ENCODE measurements around the gene SLC25A47. TPM values are rescaled to one million over a fixed set of nuclear protein-coding genes. Genes with fewer than 3 reads are reported as not detected.
A peak's percentile ranks its signal among the peaks of the same experiment; 100 is the strongest.
"Not testable (repeated sequence)": the region's sequence is repeated elsewhere in the genome, so short reads cannot be mapped to it uniquely, and the experiment has no call there.

SLC25A47 gene
- total and polyA plus RNA-seq, 2 donors = 0.09 TPM; not detected in 1

- H3K36me3 ChIP-seq (ENCODE audit: control insufficient read depth in 2 of 2, insufficient read depth in 2 of 2, low read length in 1 of 2) = peaks cover 32 to 48% of the 10 kb centered on the region in 2 donors
- peaks cover 15 to 32% of the 10 kb centered on the region in 2 donors for H3K4me1 ChIP-seq (ENCODE audit: control insufficient read depth in 2 of 2, insufficient read depth in 2 of 2, low read length in 2 of 2)
- H3K9me3 ChIP-seq (ENCODE audit: control insufficient read depth in 2 of 2, insufficient read depth in 1 of 2, low read length in 1 of 2) = no peaks in the 10 kb centered on the region
- WGBS = 95% methylated on average over 18 of the region's 18 CpGs
- no peak overlapping the region for H3K27ac ChIP-seq (ENCODE audit: low read depth in 1 of 2, low read length in 1 of 2)
- H3K27me3 ChIP-seq (ENCODE audit: control insufficient read depth in 2 of 2, insufficient read depth in 1 of 2, low read length in 1 of 2) = no peaks in the 10 kb centered on the region
- no peak overlapping the region for H3K4me3 ChIP-seq (ENCODE audit: low read length in 2 of 2)
- no peak for DNase-seq (ENCODE audit: low read depth in 6 of 9, low spot score in 9 of 9)
Measured at GRCh38 chr14:100336618-100337530, 13.7 kb downstream of the SLC25A47 start.

GRCh38 chr14:100339766-100340422, 16.8 kb downstream of the SLC25A47 start:
- Histone ChIP-seq H3K9me3 (ENCODE audit: control insufficient read depth in 2 of 2, insufficient read depth in 1 of 2, low read length in 1 of 2) (no peaks in the 10 kb centered on the region), H3K27me3 (ENCODE audit: control insufficient read depth in 2 of 2, insufficient read depth in 1 of 2, low read length in 1 of 2) (no peaks in the 10 kb centered on the region), H3K36me3 (ENCODE audit: control insufficient read depth in 2 of 2, insufficient read depth in 2 of 2, low read length in 1 of 2) (peaks cover 39% of the 10 kb centered on the region in 2 donors), H3K27ac (ENCODE audit: low read depth in 1 of 2, low read length in 1 of 2) (peak overlapping the region; percentile 74 to 95), H3K4me3 (ENCODE audit: low read length in 2 of 2) (no peak overlapping the region), H3K4me1 (ENCODE audit: control insufficient read depth in 2 of 2, insufficient read depth in 2 of 2, low read length in 2 of 2) (peaks cover 15 to 39% of the 10 kb centered on the region in 2 donors)
- peak in 8 of 9 donors; percentile 39 to 84 (median 52) for DNase-seq (ENCODE audit: low read depth in 6 of 9, low spot score in 9 of 9)
- WGBS = 31% methylated on average over 6 of the region's 6 CpGs

- no peak for DNase-seq (ENCODE audit: low read depth in 6 of 9, low spot score in 9 of 9)
- peaks cover 15 to 39% of the 10 kb centered on the region in 2 donors for H3K4me1 ChIP-seq (ENCODE audit: control insufficient read depth in 2 of 2, insufficient read depth in 2 of 2, low read length in 2 of 2)
- peak overlapping the region; percentile 74 to 95 for H3K27ac ChIP-seq (ENCODE audit: low read depth in 1 of 2, low read length in 1 of 2)
- no peaks in the 10 kb centered on the region for H3K9me3 ChIP-seq (ENCODE audit: control insufficient read depth in 2 of 2, insufficient read depth in 1 of 2, low read length in 1 of 2)
- no peaks in the 10 kb centered on the region for H3K27me3 ChIP-seq (ENCODE audit: control insufficient read depth in 2 of 2, insufficient read depth in 1 of 2, low read length in 1 of 2)
- no peak overlapping the region for H3K4me3 ChIP-seq (ENCODE audit: low read length in 2 of 2)
- H3K36me3 ChIP-seq (ENCODE audit: control insufficient read depth in 2 of 2, insufficient read depth in 2 of 2, low read length in 1 of 2) = peaks cover 36 to 37% of the 10 kb centered on the region in 2 donors
- WGBS = 77% methylated on average over 6 of the region's 6 CpGs
Measured at GRCh38 chr14:100340423-100340813, 17.3 kb downstream of the SLC25A47 start.

- 52% methylated on average over 8 of the region's 8 CpGs for WGBS
- H3K27me3 ChIP-seq (ENCODE audit: control insufficient read depth in 2 of 2, insufficient read depth in 1 of 2, low read length in 1 of 2) = no peaks in the 10 kb centered on the region
- no peaks in the 10 kb centered on the region for H3K9me3 ChIP-seq (ENCODE audit: control insufficient read depth in 2 of 2, insufficient read depth in 1 of 2, low read length in 1 of 2)
- peak in 1 of 9 donors; percentile 45 for DNase-seq (ENCODE audit: low read depth in 6 of 9, low spot score in 9 of 9)
- no peak overlapping the region for H3K4me3 ChIP-seq (ENCODE audit: low read length in 2 of 2)
- peak overlapping the region; percentile 79 to 95 for H3K27ac ChIP-seq (ENCODE audit: low read depth in 1 of 2, low read length in 1 of 2)
- peaks cover 37 to 43% of the 10 kb centered on the region in 2 donors for H3K36me3 ChIP-seq (ENCODE audit: control insufficient read depth in 2 of 2, insufficient read depth in 2 of 2, low read length in 1 of 2)
- H3K4me1 ChIP-seq (ENCODE audit: control insufficient read depth in 2 of 2, insufficient read depth in 2 of 2, low read length in 2 of 2) = peaks cover 15 to 39% of the 10 kb centered on the region in 2 donors
Measured at GRCh38 chr14:100341301-100342031, 18.3 kb downstream of the SLC25A47 start.

GRCh38 chr14:100342195-100342594, 19.1 kb downstream of the SLC25A47 start:
- DNase-seq (ENCODE audit: low read depth in 6 of 9, low spot score in 9 of 9) = no peak
- Histone ChIP-seq H3K4me3 (ENCODE audit: low read length in 2 of 2) (no peak overlapping the region), H3K4me1 (ENCODE audit: control insufficient read depth in 2 of 2, insufficient read depth in 2 of 2, low read length in 2 of 2) (peaks cover 15 to 39% of the 10 kb centered on the region in 2 donors), H3K27me3 (ENCODE audit: control insufficient read depth in 2 of 2, insufficient read depth in 1 of 2, low read length in 1 of 2) (no peaks in the 10 kb centered on the region), H3K36me3 (ENCODE audit: control insufficient read depth in 2 of 2, insufficient read depth in 2 of 2, low read length in 1 of 2) (peaks cover 38 to 42% of the 10 kb centered on the region in 2 donors), H3K9me3 (ENCODE audit: control insufficient read depth in 2 of 2, insufficient read depth in 1 of 2, low read length in 1 of 2) (no peaks in the 10 kb centered on the region), H3K27ac (ENCODE audit: low read depth in 1 of 2, low read length in 1 of 2) (peak overlapping the region in 1 of 2 donors; percentile 95)
- WGBS = 97% methylated on average over 11 of the region's 11 CpGs

GRCh38 chr14:100342826-100343225, 19.7 kb downstream of the SLC25A47 start:
- WGBS = 98% methylated on average over 12 of the region's 12 CpGs
- Histone ChIP-seq H3K36me3 (ENCODE audit: control insufficient read depth in 2 of 2, insufficient read depth in 2 of 2, low read length in 1 of 2) (peaks cover 33 to 37% of the 10 kb centered on the region in 2 donors), H3K27ac (ENCODE audit: low read depth in 1 of 2, low read length in 1 of 2) (peak overlapping the region in 1 of 2 donors; percentile 3), H3K4me1 (ENCODE audit: control insufficient read depth in 2 of 2, insufficient read depth in 2 of 2, low read length in 2 of 2) (peaks cover 16 to 40% of the 10 kb centered on the region in 2 donors)
- H3K27me3 ChIP-seq (ENCODE audit: control insufficient read depth in 2 of 2, insufficient read depth in 1 of 2, low read length in 1 of 2); H3K9me3 ChIP-seq (ENCODE audit: control insufficient read depth in 2 of 2, insufficient read depth in 1 of 2, low read length in 1 of 2); DNase-seq (ENCODE audit: low read depth in 6 of 9, low spot score in 9 of 9); H3K4me3 ChIP-seq (ENCODE audit: low read length in 2 of 2): not testable (repeated sequence)

- not testable (repeated sequence) for DNase-seq (ENCODE audit: low read depth in 6 of 9, low spot score in 9 of 9); H3K27me3 ChIP-seq (ENCODE audit: control insufficient read depth in 2 of 2, insufficient read depth in 1 of 2, low read length in 1 of 2); H3K27ac ChIP-seq (ENCODE audit: low read depth in 1 of 2, low read length in 1 of 2); H3K4me3 ChIP-seq (ENCODE audit: low read length in 2 of 2); H3K9me3 ChIP-seq (ENCODE audit: control insufficient read depth in 2 of 2, insufficient read depth in 1 of 2, low read length in 1 of 2)
- H3K36me3 ChIP-seq (ENCODE audit: control insufficient read depth in 2 of 2, insufficient read depth in 2 of 2, low read length in 1 of 2) = peaks cover 36 to 43% of the 10 kb centered on the region in 2 donors
- peaks cover 20 to 50% of the 10 kb centered on the region in 2 donors for H3K4me1 ChIP-seq (ENCODE audit: control insufficient read depth in 2 of 2, insufficient read depth in 2 of 2, low read length in 2 of 2)
- WGBS = 98% methylated on average over 28 of the region's 35 CpGs
Measured at GRCh38 chr14:100344657-100345056, 21.5 kb downstream of the SLC25A47 start.

- 98% methylated on average over 17 of the region's 17 CpGs for WGBS
- Histone ChIP-seq H3K9me3 (ENCODE audit: control insufficient read depth in 2 of 2, insufficient read depth in 1 of 2, low read length in 1 of 2) (peaks cover 0 to 5% of the 10 kb centered on the region in 2 donors), H3K27ac (ENCODE audit: low read depth in 1 of 2, low read length in 1 of 2) (no peak overlapping the region), H3K4me1 (ENCODE audit: control insufficient read depth in 2 of 2, insufficient read depth in 2 of 2, low read length in 2 of 2) (peaks cover 15 to 45% of the 10 kb centered on the region in 2 donors), H3K27me3 (ENCODE audit: control insufficient read depth in 2 of 2, insufficient read depth in 1 of 2, low read length in 1 of 2) (no peaks in the 10 kb centered on the region), H3K4me3 (ENCODE audit: low read length in 2 of 2) (no peak overlapping the region), H3K36me3 (ENCODE audit: control insufficient read depth in 2 of 2, insufficient read depth in 2 of 2, low read length in 1 of 2) (peaks cover 41 to 43% of the 10 kb centered on the region in 2 donors)
- no peak for DNase-seq (ENCODE audit: low read depth in 6 of 9, low spot score in 9 of 9)
Measured at GRCh38 chr14:100345711-100346110, 22.6 kb downstream of the SLC25A47 start.
